Measurements from ENCODE around the gene FAM135A.
"Not testable (repeated sequence)": the region's sequence is repeated elsewhere in the genome, so short reads cannot be mapped to it uniquely, and the experiment has no call there.

The FAM135A gene

DNA sequence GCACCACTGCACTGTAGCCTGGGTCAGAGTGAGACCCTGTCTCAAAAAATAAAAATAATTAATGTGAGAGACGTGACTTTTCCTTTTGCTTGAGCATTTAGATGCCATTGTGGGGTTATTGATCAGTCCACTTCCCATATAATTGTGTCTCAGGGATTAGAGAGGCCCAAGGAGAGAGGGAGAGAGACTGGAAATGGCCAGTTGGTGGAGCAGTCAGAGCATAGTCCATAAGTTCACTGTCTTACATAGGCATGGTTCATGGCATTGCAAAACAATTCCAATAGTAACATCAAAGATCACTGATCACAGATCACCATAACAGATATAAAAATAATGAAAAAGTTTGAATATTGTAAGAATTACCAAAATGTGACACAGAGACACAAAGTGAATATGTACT is 138.3 kb downstream of the FAM135A start:
- DNase-seq = no peak

DNA sequence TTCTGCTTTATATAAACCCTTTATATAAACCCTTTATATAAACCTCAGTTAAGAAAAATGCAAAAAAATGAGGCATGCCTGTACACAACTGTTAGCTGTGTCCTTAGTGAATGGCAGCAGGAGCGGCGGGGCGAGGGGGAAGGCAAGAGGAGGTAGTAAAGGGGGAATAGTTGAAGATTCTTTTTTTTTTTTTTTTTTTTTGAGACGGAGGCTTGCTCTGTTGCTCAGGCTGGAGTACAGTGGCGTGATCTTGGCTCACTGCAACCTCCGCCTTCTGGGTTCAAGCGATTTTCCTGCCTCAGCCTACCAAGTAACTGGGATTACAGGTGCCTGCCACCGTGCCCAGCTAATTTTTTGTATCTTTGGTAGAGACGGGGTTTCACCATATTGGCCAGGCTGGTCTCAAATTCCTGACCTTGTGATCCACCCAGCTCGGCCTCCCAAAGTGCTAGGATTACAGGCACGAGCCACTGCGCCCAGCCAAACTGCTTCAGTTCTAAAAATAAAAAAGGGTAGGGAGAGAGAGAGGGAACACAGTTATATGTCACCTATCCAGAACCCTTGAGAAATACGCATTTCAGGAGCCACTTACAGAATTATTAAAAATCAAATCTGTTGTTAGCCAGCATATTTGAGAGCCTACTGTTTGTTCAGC is 139.1 kb downstream of the FAM135A start:
- DNase-seq = not testable (repeated sequence)

DNA sequence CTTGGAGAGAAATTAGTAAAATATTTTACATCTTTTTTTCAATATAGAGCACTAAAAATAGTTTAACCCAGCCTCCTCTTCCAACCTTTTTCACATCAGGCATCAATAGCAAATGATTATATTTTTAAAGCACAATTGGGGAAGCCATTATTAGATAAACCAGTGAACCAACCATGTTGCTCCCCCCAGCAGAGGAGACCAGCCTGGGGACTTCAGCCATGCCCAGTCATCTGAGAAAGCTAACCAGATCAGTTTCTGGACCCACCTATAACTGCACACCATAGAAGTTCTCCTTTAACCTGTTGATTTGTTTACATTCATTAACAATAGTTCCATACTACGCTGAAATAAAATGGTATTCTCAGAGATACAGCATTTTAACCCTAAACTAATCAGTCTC is 139.7 kb downstream of the FAM135A start:
- DNase-seq = no peak

DNA sequence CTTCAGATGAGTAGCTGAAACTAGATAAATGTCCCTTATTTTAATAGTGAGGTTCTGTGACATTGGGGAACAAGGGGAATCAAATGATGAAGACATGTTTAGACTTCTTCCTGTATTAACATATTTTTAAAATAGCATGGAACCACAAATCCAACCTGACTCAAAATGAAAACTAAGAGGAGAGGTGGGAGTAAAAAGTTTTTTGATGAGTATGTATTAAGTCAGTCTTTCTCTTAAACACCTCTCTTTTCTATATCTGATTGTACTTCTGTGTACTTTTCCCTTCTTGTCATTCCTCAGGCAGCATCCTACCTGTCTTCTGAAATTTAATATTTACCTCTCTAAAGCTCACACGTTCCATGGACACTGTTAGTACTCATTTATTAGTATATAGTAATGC is 144.7 kb downstream of the FAM135A start:
- DNase-seq = no peak

DNA sequence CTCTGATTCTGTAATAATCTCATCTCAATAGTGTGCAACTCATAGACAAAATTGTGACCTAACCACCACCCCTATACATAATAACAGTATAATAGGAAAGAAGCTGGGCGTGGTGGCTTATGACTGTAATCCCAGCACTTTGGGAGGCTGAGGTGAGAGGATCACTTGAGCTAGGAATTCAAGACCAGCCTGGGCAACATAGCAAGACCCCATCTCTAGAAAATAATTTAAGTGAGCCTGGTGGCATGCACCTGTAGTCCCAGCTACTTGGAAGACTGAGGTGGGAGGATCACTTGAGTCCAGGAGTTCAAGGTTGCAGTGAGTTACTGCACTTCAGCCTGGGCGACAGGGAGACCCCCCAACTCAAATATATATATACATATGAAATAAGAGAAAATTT is 149.1 kb downstream of the FAM135A start:
- not testable (repeated sequence) for DNase-seq

DNA sequence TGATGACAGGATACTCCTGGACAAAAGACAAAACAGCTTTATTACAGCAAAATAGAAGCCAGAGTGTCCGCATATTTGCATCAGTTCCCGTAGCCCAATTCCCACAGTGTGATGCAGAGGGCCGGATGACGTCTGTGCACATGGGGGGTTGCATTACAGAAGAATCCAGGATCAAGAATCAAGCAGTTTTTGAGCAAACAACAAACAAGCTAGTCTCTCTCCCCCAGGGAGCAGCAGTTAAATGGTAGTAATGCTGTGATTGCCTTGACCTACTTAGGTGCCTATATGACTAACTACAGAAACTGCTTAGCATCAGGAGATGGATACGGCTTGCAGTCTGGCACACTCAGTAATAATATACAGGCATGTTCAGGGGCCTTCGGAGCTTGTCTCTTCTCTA is 150.2 kb downstream of the FAM135A start:
- DNase-seq = no peak

DNA sequence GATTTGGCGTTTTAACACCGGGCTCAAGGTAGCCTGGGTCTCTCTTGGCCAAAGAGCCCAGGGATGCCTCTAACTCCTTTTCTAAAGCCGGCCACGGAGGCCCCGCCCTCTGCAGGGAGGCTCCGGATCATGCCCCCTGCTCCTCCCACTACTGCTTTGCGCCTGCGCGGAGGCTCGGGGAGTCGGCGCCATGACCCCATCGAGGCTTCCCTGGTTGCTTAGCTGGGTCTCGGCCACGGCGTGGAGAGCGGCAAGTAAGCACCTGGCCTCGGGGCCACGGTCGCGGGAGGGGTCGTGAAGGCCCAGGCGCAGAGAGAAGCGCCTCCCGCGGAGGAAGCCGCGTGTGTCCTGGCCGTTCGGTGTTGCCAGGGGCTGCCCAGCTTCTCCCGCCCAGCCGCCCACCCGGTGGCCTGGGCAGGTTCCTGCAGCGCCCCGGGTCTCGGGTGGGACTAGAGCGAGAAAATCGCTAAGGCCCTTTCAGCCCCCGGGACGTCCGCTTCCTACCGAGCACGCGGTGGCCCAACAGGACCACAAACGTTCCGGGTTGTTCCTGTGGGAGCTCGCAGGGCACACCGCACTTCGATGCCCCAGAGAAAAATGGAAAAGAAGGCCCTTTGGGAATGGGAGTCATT is 153.6 kb downstream of the FAM135A start, which contains the start of gene SDHAF4:
Gene SDHAF4 (plus strand): TSS at position 180 of the 632 bp plus-strand sequence. CDS start 11 bp downstream, at position 191.
- DNase-seq = peak; percentile 95 to 97

DNA sequence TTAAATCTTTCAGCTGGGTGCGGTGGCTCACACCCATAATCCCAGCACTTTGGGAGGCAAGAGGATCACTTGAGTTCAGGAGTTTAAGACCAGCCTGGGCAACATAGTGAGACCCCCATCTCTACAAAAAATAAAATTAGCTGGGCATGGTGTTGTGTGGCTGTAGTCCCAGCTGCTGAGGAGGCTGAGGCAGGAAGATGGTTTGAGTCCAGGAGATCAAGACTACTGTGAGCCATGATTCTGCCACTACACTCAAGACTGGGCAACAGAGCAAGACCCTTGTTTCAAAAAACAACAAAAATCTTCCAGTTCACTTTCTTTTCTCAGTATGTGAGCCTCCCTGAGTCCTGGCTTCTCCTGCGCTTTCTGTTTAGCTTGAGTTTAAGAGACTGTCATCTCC is 161.3 kb downstream of the FAM135A start:
- DNase-seq = no peak

DNA sequence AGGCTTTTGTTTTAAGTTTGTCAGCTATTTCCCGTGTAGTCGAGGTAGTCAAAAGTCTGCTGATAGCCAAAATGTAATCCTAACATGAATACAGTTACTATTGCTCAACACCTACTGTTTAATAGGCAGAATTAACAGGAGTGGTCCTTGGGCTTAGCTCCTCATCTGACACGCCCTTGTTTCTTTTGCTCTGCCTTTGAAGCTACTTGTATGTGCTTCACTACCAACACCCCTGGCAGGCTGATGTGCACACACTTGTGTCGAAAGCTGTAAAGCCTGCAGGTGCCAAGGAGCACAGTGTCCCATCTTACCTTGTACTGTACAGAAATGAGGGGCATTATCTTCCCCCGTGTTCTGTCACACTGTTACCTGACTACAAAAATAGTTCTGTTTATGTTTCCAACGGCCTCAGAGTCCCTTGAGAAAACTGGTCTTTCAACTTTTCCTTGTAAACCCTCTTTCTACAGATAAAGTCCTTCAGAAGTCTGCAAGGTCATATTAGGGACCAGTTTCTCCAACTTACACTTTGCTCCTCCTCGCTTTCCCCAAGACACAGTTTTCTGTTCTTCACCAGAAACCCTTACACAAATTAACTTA is 162.7 kb downstream of the FAM135A start:
- no peak for DNase-seq

DNA sequence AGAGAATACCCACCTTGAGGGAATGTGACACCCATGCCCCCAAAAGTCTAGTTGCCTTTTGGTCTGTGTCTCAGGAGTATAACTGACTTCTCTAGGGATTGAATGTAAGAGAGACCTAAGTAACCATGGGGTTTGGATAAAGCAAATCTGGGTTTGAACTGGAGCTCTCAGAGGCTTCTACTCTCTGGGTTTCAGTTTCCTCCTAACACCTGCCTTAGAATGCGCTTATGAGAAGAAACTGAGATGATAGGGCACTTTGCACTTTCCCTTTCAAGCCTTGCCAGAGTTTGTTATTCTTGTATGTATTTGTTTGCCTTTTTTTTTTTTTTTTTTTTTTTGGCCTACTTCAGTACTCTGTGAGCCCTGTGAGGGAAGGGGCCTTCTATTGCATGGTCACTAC is 172.8 kb downstream of the FAM135A start:
- no peak for DNase-seq

DNA sequence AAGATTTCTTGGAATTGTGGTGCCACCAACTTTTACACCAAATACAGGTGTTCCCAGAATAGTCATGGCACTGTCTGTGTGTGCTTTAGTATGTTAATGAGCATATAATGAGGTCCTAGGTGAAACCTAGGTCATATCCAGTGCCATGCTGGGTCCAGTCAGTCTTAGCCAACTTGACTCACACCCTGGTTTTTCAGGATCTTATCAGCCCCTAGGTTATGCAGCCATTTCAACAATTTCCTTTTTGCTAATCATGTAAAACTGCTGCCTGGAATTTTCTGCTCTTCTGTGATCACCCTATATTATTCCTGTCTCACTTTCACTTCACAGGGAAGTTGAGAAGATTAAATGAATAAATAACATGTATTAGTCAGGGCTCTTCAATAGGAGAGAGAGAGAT is 177.1 kb downstream of the FAM135A start:
- no peak for DNase-seq

DNA sequence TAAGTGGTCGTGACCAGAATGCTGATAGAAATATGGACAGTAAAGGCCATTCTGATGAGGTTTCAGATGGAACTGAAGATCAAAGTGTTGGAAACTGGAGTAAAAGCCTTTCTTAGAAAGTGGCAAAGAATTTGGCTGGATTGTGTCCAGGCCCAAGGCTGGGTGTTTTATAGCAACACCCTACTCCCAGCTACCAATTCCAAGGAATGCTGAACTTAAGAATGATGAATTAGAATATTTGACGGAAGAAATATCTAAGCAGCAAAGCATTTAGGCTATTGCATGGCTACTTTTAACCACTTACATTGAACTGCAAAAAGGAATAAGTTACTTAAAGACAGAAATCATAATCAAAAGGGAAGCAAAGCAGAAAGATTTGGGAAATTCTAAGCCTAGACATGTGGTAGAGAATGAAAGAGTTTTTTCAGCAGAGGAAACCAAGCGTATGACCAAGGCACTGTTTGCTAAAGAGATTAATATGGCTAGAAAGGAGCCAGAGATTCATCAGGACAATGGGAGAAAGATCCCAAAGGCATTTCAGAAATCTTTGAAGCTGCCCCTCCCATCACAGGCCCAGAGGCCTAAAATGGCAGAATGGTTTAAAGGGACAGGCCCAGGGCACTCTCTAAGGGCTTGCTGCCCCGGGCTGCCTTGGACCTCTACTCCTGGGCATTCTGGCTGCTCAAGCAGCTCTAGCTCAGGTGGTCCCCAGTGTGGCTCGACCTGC is 179.2 kb downstream of the FAM135A start:
- DNase-seq = no peak

DNA sequence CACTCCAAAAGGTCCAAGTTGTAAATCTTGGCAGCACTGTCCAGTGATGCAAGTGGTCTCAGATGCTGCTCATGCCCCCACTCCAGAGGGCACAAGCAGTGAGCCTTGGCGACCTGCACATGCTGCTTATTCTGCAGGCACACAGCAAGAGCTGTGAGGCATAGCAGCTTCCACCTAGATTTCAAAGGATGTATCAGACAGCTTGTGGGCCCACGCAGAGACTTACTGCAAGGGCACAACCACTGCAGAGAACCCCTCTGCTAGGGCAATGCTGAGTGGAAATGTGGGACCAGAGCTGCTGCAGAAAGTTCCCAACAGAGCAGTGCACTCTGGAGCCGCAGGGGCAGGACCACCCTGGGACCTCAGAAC is 179.8 kb downstream of the FAM135A start:
- no peak for DNase-seq

DNA sequence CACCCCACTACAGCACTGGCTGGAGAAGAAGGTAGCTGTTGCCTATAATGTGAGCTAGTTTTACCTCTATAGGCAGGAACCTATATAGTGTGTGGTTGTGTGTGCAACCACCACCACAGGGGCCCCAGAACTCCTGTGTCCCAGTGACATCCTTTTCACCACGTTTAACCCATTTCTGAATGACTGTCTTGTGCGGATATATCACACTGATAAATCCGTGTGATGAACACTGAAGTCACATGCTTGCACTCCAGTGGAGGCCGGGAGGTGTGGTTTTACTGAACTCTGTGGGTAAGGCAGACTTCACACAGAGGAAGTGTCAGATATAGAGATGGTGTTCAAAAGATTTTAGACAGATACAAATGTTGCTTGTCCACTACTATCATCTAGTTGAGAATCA is 185.9 kb downstream of the FAM135A start:
- no peak for DNase-seq

DNA sequence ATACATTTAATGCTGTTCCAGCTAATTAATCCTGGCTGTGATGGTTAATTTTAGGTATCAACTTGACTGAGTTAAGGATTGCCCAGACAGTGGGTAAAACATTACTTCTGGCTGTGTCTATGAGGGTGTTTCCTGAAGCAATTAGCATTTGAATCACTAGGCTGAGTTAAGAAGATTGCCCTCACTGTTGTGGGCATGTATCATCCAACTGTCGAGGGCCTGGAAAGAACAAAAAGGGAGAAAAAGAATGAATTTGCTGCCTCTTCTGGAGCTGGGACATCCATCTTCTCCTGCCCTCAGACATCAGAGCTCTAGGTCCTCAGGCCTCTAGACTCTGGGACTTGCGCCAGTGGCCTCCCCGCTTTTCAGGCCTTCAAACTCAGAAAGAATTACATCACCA is 187.7 kb downstream of the FAM135A start:
- DNase-seq = no peak

DNA sequence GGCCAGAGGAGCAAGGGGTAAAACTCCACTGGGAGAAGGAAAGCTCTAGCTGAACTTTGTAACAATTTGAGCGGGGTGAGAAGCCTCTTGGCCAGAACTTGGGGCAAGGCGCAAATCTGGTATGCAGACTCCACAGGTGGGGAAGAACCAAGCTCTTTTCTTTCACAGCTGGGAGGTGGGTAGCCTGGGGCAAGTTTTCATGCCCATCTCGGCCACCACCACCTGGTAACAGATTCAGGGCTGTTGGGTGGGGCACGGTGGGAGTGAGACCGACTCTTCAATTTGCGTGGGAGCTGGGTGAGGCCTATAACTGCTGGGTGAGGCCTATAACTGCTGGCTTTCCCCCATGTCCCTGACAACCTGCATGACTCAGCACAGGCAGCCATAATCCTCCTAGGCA is 190.9 kb downstream of the FAM135A start:
- DNase-seq = no peak

DNA sequence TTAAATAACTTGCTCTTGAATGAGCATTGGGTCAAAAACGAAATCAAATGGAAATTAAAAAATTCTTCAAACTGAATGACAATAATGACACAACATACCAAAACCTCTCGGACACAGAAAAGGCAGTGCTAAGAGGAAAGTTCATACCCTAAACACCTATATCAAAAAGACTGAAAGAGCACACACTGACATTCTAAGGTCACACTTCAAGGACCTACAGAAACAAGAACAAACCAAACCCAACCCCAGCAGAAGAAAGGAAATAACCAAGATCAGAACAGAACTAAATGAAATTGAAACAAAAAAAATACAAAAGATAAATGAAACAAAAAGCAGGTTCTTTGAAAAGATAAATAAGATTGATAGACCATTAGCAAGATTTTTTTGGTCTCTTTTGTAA is 194.1 kb downstream of the FAM135A start:
- not testable (repeated sequence) for DNase-seq

DNA sequence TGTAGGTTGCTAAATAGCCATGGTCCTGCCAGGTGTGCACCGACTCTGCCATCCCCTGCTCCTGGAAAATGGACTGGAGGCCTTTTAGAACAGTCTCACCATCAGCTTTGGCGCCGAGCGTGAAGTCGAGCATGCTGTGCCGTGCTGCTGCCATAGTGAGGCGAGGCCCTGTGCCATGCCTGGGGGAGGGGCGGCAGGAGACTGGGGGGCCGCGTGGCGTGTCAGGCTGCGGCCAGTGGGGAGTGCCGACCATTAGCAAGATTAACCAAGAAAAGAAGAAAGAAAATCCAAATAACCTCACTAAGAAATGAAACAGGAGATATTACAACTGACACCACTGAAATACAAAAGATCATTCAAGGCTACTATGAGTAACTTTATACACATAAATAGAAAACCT is 195.9 kb downstream of the FAM135A start:
- DNase-seq = not testable (repeated sequence)
